ENCODE results near the gene MMP13.

DNA sequence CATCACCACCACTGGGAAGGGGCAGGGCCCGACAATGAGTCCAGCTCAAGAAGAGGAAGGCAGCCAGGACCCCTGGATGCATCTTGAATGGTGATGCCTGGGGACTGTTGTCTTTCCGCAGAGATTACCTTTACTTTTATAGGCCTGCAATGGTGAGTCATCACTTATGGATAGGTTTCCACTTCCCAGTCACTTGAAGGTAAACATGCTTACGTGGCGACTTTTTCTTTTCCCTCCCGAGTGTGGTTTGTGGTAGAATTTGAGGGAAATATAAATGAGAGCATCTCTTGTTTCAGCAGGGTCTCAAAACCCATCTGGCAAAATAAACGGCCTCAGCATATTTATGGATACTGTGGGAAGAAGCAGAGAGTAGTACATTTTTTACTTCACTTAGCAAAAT lies at the start of gene MMP13:
- TF ChIP-seq CTCF (conservative IDR thresholded peaks at IDR 0.05; ENCODE audit: low read depth, low read length) (no peak), EZH2 (IDR thresholded peaks at IDR 0.05; ENCODE audit: low read length, unreplicated experiment) (no peak)

Measured in PC-3 (cell line).